ENCODE measurements around the gene RPL27. TPM values are rescaled to one million over a fixed set of nuclear protein-coding genes. Genes with fewer than 3 reads are reported as not detected.
"Not testable (repeated sequence)": the region's sequence is repeated elsewhere in the genome, so short reads cannot be mapped to it uniquely, and the experiment has no call there.

Gene RPL27
- total RNA-seq, 1 donor from 2014 or later: 1,137 TPM

- no peak for DNase-seq (ENCODE audit: extremely low read depth, low read depth, low spot score)
Observed at GRCh38 chr17:42992872-42993271, 5.3 kb upstream of the RPL27 start.

- DNase-seq (ENCODE audit: extremely low read depth, low read depth, low spot score): not testable (repeated sequence)
Observed at GRCh38 chr17:42993913-42994312, 4.3 kb upstream of the RPL27 start.

DNA sequence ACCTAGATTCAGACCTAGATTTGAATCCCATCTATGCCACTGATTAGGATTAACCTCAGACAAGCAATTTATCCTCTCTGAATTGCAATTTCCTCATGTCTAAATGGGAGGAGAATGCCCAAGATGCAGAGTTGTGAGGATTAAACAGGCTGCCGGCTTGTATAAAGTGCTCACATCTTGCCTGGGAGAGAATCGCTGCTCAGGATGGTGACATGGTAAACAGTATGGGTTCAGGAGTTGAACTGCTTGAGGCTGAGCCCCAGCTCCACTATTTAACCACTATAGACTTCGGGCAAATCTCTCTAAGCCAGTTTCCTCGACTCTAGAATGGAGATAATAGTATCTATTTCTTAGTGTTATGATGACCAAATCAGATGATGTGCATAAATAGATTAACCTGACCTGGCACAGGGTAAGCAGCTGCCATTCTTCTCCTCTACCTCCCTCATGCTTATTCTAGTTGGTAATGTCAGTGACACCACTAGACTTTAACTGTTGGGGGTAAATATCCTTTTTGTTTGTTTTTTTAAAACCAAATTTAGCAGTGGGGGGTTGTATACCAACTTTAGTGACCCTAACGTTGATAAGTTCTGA is 732 bp upstream of the RPL27 start:
- no peak for DNase-seq (ENCODE audit: extremely low read depth, low read depth, low spot score)

- no peak for DNase-seq (ENCODE audit: extremely low read depth, low read depth, low spot score)
Observed at GRCh38 chr17:42999003-42999525, 845 bp downstream of the RPL27 start.

- not testable (repeated sequence) for DNase-seq (ENCODE audit: extremely low read depth, low read depth, low spot score)
Observed at GRCh38 chr17:43000894-43001293, 2.7 kb downstream of the RPL27 start.

- no peak for DNase-seq (ENCODE audit: extremely low read depth, low read depth, low spot score)
Observed at GRCh38 chr17:43003542-43004172, 5.4 kb downstream of the RPL27 start.

DNA sequence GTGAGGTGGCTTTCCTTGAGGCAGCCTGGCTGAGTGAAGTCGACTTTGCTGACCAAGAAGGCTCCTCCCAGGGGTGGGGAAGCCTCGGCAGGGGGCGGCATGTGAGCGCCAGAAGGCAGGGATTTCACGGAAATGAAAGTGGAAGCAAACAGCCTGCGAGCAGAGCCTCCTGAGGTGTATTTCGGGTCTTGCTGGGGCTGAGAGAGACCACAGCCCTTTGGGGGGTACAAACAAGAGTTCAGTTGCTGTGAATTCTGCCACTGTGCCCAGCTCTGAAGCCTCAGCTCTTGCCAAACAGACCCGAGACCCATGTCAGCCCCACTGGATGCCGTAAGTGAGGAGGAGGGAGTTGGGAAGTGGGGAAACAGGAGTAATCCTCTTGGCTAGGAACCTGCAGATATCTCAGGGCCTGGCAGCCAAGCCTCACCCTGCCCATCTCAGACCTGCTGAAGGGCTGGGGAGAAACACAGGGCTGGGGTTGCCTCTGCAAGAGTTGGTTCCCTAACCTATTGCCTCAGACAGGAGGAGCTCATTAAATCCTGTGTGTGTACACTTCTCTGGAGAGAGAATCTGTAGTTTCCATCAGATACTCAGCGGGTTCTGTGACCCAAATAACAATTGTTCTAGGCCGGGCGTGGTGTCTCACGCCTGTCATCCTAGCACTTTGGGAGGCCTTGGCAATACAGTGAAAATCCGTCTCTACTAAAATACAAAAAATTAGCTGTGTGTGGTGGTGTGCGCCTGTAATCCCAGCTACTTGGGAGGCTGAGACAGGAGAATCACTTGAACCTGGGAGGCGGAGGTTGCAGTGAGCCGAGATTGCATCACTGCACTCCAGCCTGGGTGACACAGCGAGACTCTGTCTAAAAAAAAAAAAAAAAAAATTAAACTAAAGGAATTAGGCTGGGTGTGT is 8.7 kb downstream of the RPL27 start, which contains the start of gene IFI35:
Gene IFI35, plus strand, starts transcription at position 146 of the 913 bp plus-strand sequence. Its CDS starts 164 bp downstream, at position 310.
- no peak for DNase-seq (ENCODE audit: extremely low read depth, low read depth, low spot score)

DNA sequence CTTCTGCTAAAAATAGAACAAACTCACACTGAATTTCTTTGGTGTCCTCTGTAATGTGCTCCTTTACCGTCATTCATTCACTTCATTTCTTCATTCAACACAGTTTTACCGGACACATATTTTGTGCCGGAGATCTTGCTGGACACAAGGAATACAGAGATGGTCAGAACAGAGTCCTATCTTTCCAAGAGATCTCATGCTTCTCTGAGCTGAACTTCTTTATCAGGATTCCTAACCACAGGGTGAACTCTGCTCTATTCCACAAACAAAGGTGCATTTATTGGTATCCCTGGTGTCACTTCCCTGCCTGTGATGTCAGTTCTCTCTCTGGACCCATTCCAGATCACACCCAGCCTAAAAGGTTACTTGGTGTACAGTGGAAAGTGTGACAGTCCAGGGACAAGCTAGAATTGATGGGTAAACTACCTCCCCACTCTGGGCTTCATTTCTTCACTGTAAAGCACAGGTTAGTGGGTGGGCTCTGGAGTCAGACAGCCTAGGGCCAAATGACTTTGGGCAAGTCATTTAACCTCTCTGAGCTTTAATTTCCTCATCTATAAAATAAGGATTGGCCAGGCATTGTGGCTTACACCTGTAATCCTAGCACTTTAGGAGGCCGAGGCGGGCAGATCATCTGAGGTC is 12.6 kb downstream of the RPL27 start:
- no peak for DNase-seq (ENCODE audit: extremely low read depth, low read depth, low spot score)

DNA sequence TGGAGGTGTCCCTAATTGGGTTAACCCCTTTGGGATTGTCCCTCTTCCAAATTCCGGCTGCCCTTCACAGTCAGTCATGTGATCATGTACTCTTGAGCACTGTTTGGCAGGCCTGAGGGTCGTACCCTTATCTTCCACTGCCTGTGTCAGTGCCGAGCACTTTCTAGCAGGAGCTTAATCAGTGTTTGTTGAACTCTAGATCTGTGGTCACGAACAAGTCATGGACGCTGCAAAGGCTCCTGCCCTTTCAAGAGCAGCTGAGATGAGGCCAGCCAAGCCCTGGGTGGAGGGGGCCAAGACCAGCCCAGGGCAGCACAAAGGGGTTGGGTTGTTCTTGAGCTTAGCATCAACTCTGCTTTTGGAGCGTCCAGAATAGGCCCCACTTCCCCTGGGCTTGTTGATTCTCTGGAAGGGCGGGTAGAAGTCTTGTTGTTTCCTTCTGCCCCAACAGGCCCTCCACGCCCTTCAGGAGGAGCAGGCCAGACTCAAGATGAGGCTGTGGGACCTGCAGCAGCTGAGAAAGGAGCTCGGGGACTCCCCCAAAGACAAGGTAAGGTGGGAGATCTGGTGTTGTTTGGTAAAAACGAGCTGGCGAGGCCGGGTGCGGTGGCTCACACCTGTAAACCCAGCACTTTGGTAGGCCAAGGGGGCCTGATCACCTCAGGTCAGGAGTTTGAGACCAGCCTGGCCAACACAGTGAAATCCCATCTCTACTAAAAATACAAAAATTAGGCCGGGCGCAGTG is 13.7 kb downstream of the RPL27 start:
- no peak for DNase-seq (ENCODE audit: extremely low read depth, low read depth, low spot score)

DNA sequence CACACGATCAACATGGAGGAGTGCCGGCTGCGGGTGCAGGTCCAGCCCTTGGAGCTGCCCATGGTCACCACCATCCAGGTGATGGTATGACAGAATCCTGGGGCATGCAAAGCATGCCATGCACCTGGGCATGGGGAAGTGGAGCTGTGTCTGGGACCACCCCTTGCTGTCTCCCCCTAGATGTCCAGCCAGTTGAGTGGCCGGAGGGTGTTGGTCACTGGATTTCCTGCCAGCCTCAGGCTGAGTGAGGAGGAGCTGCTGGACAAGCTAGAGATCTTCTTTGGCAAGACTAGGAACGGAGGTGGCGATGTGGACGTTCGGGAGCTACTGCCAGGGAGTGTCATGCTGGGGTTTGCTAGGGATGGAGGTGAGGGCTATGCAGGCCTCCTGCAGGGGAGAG is 15.1 kb downstream of the RPL27 start:
- no peak for DNase-seq (ENCODE audit: extremely low read depth, low read depth, low spot score)

DNA sequence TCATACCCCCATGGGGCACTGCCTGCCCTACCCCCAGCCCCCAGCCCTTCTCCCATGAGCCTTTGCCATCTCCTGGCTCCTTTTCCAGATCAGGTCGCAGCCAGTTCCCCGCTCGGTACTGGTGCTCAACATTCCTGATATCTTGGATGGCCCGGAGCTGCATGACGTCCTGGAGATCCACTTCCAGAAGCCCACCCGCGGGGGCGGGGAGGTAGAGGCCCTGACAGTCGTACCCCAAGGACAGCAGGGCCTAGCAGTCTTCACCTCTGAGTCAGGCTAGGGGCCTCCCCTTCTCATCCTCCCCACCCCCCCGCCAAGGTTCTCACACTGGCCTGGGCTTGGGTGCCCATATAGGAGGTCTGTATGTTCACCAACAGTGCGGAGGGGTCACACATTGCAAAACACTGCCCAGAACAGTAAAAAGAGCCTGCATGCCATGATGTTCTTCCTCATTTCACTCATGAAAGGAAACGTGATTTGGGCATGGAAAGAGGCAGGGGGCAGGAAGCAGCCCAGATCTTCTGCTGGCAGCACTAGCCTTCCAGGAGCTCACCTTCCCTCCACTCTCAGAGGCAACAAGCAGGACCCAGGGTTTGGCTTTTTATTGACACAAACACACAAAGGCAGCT is 15.9 kb downstream of the RPL27 start:
- DNase-seq (ENCODE audit: extremely low read depth, low read depth, low spot score): no peak

DNA sequence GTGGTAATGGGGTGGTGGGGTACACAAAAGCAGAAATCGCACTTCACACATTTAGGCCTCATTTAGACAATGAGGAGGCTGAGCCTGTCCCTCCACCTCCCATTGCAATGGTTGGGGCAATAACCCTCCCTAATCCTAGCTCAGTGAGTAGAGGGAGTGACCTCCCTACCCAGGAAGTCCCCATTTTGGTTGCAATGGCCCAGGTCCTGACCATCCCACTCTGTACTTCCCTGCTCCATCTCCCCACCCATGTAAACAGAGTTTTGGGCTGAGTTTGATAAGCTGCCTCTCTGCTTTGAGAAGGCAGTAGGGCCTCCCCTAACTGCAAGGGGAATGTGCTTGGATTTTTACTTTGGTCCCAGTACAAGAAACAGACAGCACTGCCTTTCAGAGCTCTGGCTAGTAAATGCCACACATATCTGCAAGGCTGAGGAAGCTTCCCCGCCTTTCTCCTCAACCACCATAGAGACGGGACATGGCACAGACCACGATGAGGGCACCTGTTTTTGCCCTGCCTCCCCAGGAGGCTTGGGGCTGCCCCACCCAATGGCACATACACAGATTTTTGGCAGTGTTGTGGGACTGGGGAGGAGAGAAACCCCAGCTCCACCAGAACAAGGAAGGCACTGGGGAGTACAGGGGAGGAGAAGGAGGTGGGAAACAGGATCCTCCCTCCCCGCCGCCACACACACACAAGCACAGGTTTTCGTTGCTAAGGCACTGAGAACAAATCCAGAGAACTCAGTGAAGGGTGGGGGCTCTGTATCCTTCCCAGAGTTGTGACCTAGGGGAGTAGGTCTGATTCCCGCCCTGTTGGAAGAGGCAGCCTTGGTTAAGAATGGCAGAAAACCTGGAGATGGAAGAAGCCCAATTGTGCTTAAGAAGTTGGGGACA is 16.7 kb downstream of the RPL27 start:
- DNase-seq (ENCODE audit: extremely low read depth, low read depth, low spot score): no peak

DNA sequence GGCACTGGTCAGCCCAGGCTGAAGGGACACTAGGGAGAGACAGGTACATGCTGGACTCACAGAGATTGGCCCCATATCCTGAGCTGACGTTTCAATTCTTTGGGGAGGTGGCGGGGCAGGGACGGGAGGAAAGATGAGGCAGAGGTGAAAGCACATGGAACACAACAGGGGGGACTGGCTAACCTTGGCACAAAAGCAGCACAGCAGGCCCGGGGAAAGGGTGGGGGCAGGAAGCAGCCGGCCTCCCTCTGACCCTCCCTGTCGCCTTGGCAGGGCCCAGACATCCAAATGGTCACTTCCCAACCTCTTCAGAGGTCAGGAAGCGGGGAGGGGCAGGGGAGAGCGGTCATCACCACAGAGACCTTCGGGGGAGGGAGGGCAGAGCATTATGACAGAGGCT is 17.4 kb downstream of the RPL27 start:
- DNase-seq (ENCODE audit: extremely low read depth, low read depth, low spot score): no peak

GRCh38 chr17:43016216-43016615 is 18.0 kb downstream of the RPL27 start:
- DNase-seq (ENCODE audit: extremely low read depth, low read depth, low spot score): no peak

DNA sequence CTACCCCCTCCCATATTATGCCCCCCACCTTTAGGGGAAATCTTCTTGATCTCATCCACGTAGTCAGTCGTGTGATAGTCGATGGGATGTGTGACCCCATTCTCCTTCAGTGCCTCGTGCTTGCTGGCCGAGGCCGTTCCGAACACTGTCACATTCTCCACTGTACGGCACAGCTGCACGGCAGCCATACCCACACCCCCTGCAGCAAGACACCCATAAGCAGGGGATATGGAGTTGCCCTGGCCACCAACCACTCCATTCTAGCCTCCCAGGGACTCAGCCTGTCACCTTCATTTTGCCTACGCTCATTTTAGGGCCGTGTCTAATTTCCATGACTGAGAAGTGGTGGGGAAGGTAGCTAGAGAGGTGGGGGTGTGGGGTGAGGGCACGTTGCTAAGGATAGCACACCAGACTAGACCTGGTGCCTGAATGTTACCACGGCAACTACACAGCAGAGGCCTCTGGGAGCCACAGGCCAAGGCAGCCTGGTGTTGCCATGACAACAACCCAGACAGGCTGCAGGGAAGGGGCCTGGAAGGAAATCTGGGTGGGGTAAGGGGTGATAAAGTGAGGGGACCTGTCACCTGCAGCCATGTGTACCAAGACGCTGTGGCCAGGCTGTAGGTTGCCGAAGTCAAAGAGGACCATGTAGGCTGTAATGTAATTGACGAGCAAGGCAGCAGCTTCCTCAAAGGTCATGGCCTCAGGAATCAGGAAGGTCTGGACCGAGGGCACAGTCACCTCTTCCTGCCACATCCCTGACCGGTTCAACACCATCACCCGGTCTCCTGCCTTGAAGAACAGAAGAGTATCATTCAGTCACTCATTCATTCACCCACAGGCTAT is 20.0 kb downstream of the RPL27 start:
- no peak for DNase-seq (ENCODE audit: extremely low read depth, low read depth, low spot score)

GRCh38 chr17:43018932-43019331 is 20.7 kb downstream of the RPL27 start:
- DNase-seq (ENCODE audit: extremely low read depth, low read depth, low spot score): no peak

DNA sequence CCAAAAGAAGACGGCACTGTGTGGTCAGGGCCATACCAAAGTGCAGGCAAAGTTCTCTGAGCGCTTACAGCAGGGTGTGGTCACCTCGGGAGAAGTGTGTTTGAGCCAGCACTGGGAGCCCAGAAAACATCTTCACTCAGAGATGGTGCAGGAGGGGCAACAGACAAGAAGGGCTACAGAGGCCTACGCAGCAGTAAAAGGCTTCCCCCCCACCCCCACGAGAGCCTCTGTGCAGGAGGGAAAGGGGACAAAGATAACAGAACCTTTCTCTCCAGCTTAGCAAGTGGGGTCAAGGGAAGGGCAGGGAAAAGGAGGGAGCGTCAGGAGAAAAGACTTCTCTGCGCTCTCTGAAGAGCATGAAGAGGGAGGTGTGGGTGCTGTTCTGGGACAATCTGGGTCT is 21.2 kb downstream of the RPL27 start:
- DNase-seq (ENCODE audit: extremely low read depth, low read depth, low spot score): no peak
